LNCAP (cell line): Measurements from ENCODE around the gene MYOF.

Experiments
- TF ChIP-seq, protein P1 (sequence below): fragments of 450-650 bp; IDR thresholded peaks from 2 replicates; pipeline ENCODE4 v1.5.1; 2017; ENCODE audit warnings: mild to moderate bottlenecking

MYOF gene

DNA sequence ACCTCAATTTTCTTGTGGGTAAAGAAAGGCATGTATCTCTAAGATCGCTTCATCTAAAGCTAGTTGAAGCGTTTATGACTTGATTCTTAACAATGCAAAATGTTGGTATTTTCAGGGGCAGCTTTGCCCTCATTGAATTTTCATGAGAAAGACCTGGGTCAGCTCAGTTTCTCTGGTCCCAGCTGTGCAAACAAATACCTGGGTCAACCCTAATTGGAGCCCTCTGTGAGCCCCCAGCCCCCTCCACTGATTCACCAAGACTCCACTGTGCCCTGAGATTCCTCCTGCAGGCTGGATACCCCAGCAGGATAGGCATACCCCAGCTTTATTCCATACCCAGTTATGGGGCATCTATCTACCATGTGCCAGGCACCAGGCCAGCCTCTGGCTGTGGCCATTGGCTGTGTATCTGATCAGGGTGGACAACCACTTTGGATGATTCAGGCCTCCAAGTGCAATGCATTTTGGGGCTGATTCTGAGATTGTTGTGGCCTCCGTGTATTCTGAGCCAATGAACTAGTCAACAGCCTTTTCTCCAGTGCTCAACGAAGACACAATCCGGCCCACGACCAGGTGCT, 201.9 kb downstream of the MYOF start:
- TF ChIP-seq, protein P1, sequence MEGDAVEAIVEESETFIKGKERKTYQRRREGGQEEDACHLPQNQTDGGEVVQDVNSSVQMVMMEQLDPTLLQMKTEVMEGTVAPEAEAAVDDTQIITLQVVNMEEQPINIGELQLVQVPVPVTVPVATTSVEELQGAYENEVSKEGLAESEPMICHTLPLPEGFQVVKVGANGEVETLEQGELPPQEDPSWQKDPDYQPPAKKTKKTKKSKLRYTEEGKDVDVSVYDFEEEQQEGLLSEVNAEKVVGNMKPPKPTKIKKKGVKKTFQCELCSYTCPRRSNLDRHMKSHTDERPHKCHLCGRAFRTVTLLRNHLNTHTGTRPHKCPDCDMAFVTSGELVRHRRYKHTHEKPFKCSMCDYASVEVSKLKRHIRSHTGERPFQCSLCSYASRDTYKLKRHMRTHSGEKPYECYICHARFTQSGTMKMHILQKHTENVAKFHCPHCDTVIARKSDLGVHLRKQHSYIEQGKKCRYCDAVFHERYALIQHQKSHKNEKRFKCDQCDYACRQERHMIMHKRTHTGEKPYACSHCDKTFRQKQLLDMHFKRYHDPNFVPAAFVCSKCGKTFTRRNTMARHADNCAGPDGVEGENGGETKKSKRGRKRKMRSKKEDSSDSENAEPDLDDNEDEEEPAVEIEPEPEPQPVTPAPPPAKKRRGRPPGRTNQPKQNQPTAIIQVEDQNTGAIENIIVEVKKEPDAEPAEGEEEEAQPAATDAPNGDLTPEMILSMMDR, result no peak

DNA sequence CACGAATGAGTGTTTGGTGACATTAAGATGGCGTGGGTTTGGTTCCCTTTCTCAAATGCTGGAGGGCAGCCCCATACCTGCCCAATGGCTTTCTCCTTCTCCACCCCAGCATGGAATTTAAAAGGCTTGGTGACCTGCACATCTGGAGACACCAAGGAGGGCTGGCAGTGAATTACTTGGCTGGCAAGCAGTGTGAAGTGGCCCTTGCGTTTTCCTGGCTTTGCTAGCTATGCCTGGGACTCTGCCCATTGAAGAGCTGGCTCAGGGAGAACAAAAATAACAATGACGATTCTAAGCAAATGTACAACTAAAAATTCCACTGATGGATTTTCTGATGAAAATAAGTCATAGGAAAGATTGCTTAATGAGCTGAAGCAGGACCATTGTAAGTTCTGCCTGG, 204.8 kb downstream of the MYOF start:
- TF ChIP-seq, protein P1, result no peak

DNA sequence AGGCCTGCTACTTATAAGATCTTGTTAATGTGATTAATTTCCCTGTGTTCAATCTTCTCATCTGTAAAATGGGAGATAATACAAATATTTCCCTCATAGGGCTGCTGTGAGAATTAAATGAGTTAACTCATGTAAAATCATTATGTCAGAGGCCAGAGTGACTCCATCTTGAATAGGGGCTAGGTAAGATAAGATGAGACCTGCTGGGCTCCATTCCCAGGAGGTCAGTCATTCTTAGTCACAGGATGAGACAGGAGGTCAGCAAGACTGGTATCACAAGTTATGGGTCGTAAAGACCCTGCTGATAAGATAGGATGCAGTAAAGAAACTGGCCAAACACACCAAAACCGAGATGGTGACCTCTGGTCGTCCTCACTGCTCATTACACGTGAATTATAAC, 207.7 kb downstream of the MYOF start:
- TF ChIP-seq, protein P1, result no peak

DNA sequence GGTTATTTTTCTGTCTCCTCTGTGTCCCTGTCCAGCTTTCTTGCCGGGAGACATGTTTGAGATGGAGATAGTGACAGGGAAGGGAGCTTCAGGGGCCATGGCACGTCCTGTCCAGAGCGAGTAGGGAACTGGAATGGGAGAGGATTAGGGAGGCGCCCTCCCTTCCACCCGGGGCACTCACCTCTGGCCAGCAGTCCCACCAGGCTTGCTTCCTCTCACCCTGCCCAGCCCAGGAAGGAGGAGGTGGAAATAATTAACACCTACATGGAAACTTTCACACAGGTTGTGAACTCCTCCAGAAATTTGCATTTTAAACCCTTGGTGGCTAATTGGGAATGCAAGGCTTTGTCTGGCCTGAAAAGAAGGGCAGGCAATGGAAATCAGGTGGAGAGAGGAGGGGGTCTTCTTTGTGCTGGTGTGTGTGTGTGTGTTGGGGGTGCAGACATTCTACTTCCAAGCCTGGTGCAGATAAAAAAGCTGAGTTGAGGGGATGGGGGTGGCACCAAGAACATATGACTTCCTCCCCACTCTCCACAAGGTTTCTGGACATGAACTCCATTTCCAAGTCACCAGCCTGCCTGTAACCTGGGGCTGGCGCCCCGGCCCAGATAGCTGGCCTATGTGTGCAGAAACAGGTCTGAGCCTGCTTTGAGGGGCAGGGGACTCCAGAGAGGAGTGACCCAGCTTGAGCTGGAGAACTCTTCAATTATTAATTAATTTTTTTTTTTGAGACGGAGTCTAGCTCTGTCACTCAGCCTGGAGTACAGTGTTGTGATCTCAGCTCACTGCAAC, 209.1 kb downstream of the MYOF start:
- TF ChIP-seq, protein P1, result no peak

DNA sequence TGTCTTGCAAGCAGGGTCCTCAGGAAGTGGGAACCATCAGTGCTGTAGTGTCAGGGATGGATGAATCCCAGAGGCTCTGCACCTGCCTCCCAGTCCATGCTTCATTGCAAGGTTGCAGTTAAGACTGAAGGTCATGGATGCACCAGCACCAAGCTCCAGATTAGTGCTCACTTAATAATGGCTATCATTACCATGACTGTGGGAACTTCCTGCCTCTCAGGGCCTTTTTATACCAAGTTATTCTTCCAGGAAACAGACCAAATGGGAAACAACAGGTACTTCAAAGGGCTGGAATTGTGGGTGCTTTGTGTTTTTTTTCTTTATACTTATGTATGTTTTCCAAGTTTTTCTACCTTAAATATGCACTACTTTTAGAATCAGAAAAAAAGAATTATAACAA, 210.8 kb downstream of the MYOF start:
- TF ChIP-seq, protein P1, result no peak

DNA sequence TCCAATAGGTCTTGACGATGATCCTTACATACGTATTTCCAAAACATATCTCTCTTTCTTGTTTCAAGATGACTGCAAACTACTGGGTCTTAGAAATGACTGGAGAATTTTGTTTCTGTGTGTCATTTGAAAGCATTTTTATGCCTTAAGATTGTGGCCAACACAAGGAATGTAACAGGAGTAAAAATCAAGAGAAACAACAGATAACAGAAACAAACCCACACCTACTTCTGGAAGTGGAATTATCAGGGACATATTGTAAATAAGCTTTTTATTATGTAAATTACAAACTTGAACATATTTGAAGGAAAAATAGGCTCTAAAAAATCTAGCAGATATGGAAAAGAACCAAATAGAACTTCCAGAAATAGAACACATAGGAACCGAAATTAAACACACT, 212.9 kb downstream of the MYOF start:
- TF ChIP-seq, protein P1, result no peak

DNA sequence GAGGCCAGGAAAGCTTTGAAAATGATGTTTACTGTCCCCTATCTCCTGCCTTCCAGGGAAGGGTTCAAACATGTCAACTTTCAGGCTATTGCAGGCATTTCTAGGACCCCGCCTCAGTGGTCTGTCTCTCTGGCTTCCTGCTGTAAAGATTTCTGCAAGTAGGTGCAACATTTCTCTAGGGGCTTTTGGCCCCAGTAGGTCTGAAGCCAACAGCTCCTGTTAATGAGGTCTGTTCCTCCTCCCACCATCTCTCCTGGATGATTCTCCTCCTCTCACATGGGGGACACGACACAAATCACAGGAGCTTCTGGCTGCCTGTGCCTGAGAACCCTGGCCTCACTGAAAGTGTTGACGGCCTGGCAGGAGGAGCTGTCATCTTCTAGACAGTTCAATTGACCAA, 214.1 kb downstream of the MYOF start:
- TF ChIP-seq, protein P1, result no peak
